ENCODE data around the gene CYB561.

- TF ChIP-seq POLR2A (IDR thresholded peaks at IDR 0.05) (no peak), CTCF (IDR thresholded peaks at IDR 0.05) (no peak)
Observed at GRCh38 chr17:63437287-63438091, 8.6 kb downstream of the CYB561 start.
